ENCODE data around the gene SPIN1. TPM values are rescaled to one million over a fixed set of nuclear protein-coding genes. Genes with fewer than 3 reads are reported as not detected.

The SPIN1 gene
- total and polyA plus RNA-seq, 2 experiments from 2014 or later: 49.0 to 158 TPM

GRCh38 chr9:88364706-88365105 lies 23.5 kb upstream of the SPIN1 start:
- H3K9me2 ChIP-seq (ENCODE audit: insufficient read depth): no peaks in the 10 kb centered on the region
- H2AFZ ChIP-seq: no peak overlapping the region
- Mint-ChIP-seq H3K9me3 (peaks cover 28% of the 10 kb centered on the region), H3K36me3 (ENCODE audit: low read depth) (peaks cover 15% of the 10 kb centered on the region), H3K27me3 (ENCODE audit: insufficient read depth, low read depth, poor library complexity) (peaks cover 3% of the 10 kb centered on the region), H3K4me3 (no peak overlapping the region), H3K27ac (no peak overlapping the region), H3K4me1 (peaks cover 9% of the 10 kb centered on the region)
- H3K4me3 ChIP-seq: no peak overlapping the region
- no peaks in the 10 kb centered on the region for H4K20me1 ChIP-seq (replicated peaks; ENCODE audit: insufficient read depth)
- H3K79me2 ChIP-seq (replicated peaks; ENCODE audit: insufficient read depth): no peaks in the 10 kb centered on the region
- H3K27me3 ChIP-seq (ENCODE audit: insufficient read depth): no peaks in the 10 kb centered on the region
- DNase-seq (ENCODE audit: low spot score) (no peak), ATAC-seq (no peak)
- H3K4me1 ChIP-seq (ENCODE audit: insufficient read depth): peaks cover 11% of the 10 kb centered on the region; the same call in 1 of the 2 replicates
- no peaks in the 10 kb centered on the region; the same call in 1 of the 2 replicates for H3K36me3 ChIP-seq (ENCODE audit: insufficient read depth)
- H3F3A ChIP-seq (replicated peaks; ENCODE audit: low read depth): no peaks in the 10 kb centered on the region
- H3K27ac ChIP-seq (ENCODE audit: low read depth): no peak overlapping the region
- H3K4me2 ChIP-seq: no peak overlapping the region
- no peak for TF ChIP-seq STAT1 (IDR thresholded peaks at IDR 0.05; ENCODE audit: unreplicated experiment)
- TF ChIP-seq CREB1 (CRISPR knock-in tag; IDR thresholded peaks at IDR 0.05; ENCODE audit: low read depth): no peak
- no peak for TF ChIP-seq ZNF114 (CRISPR knock-in tag; IDR thresholded peaks at IDR 0.05)
- no peak for TF ChIP-seq ETS1 (IDR thresholded peaks at IDR 0.05)
- no peak for TF ChIP-seq EZH2phosphoT487 (IDR thresholded peaks at IDR 0.05; ENCODE audit: unreplicated experiment)
- no peak for TF ChIP-seq ZNF331 (CRISPR knock-in tag; IDR thresholded peaks at IDR 0.05; ENCODE audit: low read depth)
- TF ChIP-seq NANOG (IDR thresholded peaks at IDR 0.05; ENCODE audit: borderline replicate concordance): no peak
- no peak for TF ChIP-seq REST (IDR thresholded peaks at IDR 0.05; ENCODE audit: unreplicated experiment)
- TF ChIP-seq ZNF462 (CRISPR knock-in tag; IDR thresholded peaks at IDR 0.05): no peak
- TF ChIP-seq JUNB (IDR thresholded peaks at IDR 0.05; ENCODE audit: unreplicated experiment): no peak
- TF ChIP-seq EZH2 (IDR thresholded peaks at IDR 0.05; ENCODE audit: low read depth, unreplicated experiment): no peak
